Cerebellar cortex (tissue), 1 donor: ENCODE measurements around the gene OLA1.
"Not testable (repeated sequence)": the region's sequence is repeated elsewhere in the genome, so short reads cannot be mapped to it uniquely, and the experiment has no call there.

Experiments
- DNase-seq: peaks from one replicate; pipeline ENCODE4 v3.0.0-alpha.2; 2015; ENCODE audit warnings: low spot score

OLA1 gene

DNA sequence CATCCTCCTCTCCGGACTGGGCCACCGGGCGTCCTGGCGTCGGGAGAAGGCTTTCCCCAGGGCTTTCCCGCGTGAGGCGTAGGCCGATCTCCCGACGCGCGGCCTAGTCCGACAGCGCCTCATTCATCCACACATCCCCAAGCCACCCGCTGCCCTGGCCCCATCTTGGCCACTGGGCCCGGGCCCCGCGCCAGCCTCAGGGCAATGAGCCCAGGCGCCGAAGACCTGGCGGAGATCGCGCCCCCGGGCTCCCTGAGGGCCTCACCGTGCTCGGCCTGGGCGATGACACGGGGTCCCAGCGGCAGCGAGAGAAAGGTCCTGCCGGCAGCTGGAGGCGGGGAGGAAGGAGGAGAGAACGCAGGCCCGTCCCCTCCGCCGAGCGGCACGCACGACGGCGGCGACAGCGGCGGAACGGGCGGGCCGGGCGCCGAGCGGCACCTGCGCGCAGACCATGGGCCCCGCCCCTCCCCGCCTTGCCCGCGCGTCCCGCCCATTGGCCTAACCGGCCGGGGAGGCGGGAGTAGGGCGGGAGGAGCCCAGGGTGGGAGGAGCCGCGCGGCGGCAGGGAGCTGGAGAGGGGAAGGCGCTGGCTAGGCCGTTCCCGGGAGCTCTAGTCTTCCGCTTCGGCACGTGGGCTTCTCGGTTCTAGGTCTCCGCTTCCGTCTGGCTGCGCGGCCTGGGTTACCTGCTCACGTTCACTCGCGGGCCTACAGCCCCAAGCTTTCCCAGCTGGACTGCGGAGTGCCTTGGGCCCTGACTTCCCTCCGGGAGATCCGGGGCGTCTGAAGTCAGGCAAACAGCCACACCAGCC lies at the start of gene OLA1:
OLA1 (minus strand) TSS at position 346 of the 811 bp plus-strand sequence. CDS start 1,717 bp downstream, outside the sequence.
- peak; percentile 91 for DNase-seq

DNA sequence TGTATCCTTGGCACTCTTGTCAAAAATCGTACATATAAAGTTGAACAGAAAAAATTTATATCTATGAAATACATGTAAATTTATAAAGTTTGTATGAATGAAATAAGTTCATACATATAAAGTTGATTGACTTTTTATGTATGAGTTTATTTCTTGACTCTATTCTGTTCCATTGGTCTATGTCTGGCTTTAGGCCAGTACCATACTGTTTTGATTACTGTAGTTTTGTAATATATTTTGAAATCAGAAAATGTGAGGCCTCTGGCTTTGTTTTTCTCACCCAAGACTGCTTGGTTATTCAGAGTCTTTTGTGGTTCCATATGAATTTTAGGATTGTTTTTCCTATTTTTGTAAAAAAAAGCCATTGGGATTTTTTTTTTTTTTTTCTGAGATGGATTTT lies 44.6 kb upstream of the OLA1 start:
- DNase-seq, result no peak

- DNase-seq, result no peak
These were observed 37.8 kb upstream of the OLA1 start for GRCh38 chr2:174286172-174286571.

- no peak for DNase-seq
These were observed 34.1 kb upstream of the OLA1 start for GRCh38 chr2:174282441-174282840.

GRCh38 chr2:174281736-174282135 lies 33.4 kb upstream of the OLA1 start:
- no peak for DNase-seq

- DNase-seq, result no peak
These were observed 32.3 kb upstream of the OLA1 start for GRCh38 chr2:174280596-174280995.

DNA sequence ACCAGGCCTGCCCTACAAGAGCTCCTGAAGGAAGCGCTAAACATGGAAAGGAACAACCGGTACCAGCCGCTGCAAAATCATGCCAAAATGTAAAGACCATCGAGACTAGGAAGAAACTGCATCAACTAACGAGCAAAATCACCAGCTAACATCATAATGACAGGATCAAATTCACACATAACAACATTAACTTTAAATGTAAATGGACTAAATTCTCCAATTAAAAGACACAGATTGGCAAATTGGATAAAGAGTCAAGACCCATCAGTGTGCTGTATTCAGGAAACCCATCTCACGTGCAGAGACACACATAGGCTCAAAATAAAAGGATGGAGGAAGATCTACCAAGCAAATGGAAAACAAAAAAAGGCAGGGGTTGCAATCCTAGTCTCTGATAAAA lies 21.9 kb upstream of the OLA1 start:
- DNase-seq, result not testable (repeated sequence)

DNA sequence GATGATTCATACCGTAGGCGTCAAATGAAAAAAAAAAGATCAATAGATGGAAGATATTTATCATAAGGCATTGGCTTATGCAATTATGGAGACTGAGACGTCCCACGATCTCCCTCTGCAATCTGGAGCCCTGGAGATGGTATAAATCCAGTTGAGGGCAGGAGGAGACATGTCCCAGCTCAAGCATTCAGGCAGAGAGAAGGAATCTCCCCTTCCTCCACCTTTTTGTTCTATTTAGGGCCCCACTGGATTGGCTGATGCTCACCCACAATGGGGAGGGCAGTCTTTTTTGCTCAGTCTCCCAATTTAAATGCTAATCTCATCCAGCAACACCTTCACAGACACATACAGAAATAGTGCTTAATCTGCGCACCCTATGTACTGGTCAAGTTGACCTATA lies 18.0 kb upstream of the OLA1 start:
- no peak for DNase-seq

GRCh38 chr2:174263997-174264396 lies 15.7 kb upstream of the OLA1 start:
- no peak for DNase-seq

DNA sequence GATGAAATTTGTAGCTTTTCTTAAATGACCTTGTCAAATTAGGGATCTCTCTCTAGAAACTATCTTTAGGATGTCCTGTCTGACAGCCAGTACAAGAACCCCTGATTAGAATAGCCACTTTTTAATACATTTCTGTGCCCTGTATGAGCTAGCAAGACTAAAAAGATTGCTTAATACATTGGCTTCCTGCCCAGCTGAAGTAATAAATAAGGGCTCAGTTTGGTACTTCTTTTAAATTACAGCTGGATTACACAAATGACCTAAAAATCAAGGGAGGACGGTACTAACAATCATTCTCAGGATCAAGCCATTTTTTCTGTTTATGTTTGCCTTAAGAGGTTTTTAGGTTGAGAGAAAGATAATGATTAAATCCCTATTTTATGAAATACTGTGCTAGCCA lies 11.6 kb upstream of the OLA1 start:
- no peak for DNase-seq

- DNase-seq, result no peak
These were observed 5.9 kb upstream of the OLA1 start for GRCh38 chr2:174254267-174254666.

GRCh38 chr2:174248998-174249592 lies 763 bp upstream of the OLA1 start:
- no peak for DNase-seq

DNA sequence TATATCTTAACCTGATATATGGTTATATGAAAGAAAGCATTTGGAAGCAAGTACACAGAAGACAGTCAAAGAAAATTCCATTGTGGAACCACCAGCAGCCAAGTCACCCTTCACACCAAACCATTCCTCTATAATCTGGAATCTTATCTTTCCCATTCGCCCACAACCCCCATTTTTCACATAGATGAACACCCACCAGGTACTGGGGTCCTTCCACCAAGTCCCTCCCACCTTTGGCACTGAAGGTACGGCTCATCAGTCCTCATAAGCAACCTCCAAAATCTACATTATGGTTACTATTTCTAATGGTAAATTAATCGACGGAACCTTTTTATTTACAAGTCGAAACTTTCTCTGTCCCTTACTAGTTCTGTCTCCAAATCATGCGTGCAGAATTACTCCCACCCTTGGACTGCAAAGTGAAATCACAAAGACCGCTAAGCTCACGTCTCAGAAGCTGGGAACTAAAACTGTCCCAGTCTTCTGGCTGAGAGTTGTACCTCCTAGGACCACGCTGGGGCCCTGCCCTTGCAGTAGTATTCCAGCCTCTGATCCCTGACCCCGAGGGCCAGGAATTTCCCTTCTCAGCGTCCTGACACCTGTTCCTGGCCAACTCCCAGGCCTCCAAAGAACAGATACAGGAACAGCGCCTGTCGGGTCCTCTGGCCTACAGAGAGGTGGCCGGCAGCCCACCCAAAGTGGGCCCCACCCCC lies 702 bp downstream of the OLA1 start:
- DNase-seq, result peak; percentile 44

- no peak for DNase-seq
These were observed 1.4 kb downstream of the OLA1 start for GRCh38 chr2:174246944-174247381.

DNA sequence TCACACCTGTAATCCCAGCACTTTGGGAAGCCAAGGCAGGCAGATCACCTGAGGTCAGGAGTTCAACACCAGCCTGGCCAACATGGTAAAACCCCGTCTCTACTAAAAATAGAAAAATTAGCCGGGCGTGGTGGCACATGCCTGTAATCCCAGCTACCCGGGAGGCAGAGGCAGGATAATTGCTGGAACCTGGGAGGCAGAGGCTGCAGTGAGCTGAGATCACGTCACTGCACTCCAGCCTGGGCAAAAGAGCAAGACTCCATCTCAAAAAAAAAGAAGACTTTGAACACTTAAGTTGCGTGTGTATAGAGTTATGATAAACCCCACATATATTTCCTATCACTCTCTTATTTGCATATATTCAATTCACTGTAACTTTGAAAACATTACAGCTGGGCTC lies 2.7 kb downstream of the OLA1 start:
- DNase-seq, result not testable (repeated sequence)

DNA sequence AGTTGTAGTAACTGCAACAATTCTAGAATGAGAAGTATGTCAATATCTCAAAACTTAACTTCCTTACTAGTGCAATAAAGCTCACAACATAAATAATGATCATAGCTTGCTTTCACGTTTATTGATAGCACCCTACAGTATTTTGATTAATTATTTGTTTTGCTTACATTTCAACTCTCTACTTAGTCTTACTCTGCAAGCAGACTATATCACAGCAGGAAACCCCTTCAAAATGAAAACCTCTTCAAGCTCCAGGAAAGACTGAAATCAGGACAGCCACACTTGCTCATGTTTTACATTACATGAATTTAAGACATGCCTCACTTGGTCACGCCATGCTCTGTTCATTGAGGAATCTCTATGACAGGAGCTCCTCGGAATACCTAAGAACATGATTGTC lies 3.3 kb downstream of the OLA1 start:
- no peak for DNase-seq

GRCh38 chr2:174243812-174244211 lies 4.5 kb downstream of the OLA1 start:
- DNase-seq, result no peak

- DNase-seq, result no peak
These were observed 8.2 kb downstream of the OLA1 start for GRCh38 chr2:174240097-174240496.

DNA sequence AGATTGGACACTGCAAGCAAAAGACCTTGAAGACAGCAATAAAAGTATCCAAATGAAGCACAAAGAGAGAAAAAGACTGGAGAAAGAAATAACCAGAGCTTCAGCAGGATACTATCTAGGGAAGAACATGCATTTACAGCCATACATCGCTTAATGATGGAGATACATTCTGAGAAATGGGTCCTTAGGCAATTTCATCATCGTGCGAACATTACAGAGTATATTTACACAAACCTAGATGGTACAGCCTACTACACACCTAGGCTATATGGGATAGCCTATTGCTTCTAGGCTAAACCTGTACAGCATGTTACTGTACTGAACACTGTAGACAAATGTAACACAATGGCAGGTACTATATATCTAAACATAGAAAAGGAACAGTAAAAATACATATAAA lies 11.9 kb downstream of the OLA1 start:
- no peak for DNase-seq

DNA sequence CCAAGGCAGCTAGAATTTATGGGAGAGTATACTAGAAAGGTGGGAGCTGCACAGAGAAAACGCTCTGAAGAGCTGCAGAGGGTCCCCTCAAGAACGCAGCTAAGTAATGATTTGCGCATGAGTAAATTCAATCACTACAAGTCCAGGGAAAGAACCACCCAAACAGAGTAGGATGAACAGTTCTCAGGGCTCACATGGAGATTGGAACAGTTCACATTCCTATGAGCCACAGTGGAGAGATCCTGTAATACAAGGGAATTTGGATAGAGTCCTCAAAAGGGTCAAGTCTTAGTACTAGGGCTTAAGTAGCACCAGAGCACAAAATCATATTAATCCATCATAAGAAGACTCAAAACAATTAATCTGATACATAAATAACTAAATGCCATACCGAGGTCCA lies 12.7 kb downstream of the OLA1 start:
- DNase-seq, result no peak

DNA sequence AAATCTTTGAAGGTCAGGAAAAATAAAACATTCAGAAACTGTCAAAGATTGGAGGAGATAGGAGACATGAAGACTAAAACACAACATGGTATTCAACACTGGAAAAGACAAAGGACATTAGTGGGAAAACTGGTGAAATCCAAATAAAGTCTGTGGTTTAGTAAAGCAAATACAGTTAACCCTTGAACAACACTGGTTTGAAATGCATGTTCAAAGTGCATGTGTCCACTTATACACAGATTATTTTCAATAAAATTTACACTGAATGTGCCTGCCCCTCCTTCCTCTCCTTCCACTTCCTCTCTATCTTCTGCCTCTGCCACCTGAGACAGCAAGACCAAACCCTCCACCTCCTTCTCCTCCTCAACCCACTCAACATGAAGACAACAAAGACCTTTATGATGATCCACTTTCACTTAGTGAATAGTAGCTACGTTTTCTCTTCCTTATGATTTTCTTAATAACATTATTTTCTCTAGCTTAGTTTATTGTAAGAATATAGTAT lies 14.5 kb downstream of the OLA1 start:
- no peak for DNase-seq

- no peak for DNase-seq
These were observed 20.6 kb downstream of the OLA1 start for GRCh38 chr2:174227748-174228147.
